GM19324 (cell line): ENCODE data around the gene PPAT.
"Not testable (repeated sequence)": the region's sequence is repeated elsewhere in the genome, so short reads cannot be mapped to it uniquely, and the experiment has no call there.

Experiments
- ATAC-seq: cut with Tn5 transposase; IDR thresholded peaks from one replicate; pipeline ENCODE4 v1.9.1; 2021; ENCODE audit warnings: mild to moderate bottlenecking, moderate library complexity; ENCODE audit not compliant: unreplicated experiment, low FRiP score

The PPAT gene

DNA sequence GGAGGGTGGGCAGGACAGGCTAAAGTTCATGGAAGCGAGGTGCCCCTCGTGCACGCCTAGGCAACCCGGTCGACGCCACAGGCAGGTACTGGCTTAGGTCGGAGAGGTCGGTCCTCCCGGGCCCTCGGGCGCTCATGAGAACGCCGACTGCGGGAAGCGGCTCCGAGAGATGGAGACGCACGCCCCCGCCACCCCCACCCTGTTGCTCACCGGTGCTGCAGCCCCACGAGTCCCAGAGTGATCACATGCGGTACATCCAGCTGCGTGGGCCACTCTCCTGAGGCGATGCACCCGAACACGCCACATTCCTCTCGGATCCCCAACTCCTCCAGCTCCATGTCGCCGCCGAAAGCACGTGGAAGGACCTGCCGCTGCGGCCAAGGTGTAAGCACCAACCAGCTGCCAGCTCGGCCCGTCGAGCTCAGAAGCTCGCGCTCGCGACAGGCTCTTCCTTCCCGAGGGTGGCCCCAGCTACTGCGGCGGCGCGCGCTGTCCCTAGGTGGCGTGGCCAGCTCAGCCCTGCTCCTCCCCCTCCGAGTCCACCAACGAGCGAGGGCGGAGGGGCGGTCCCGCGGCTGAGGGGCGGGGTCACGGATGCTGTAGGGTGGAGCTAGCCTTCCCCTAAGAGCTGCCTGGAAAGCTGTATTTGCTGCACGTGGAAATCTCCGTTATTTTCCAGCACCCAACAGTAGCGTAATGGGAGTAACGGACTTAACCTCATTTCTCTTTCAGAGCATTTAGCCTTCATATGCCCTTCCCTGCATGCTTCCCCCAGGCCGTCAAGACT, at the start of gene PPAT:
TSS of gene PPAT (minus strand) at position 476 of the 787 bp plus-strand sequence. CDS start at position 338, 138 bp downstream.
- peak; percentile 83 for ATAC-seq

DNA sequence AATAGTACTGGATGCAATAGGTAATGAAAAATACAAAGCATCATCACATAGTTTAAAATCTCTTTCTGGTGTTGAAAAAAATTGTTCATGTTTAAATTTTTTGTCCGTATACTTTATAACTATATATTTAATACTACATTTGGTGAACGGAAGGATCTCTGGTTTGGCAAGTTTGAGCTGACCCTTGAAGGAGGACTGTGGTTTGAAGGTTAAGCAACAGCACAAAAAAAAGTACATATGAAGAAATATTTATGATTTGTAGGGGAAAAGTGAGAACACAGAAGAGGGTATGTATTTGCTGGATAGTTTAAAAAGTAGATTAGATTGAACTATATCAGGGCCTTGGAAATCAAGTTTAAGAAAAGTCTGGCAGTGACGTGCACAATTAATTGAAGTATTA, 45.3 kb upstream of the PPAT start:
- ATAC-seq, result no peak

DNA sequence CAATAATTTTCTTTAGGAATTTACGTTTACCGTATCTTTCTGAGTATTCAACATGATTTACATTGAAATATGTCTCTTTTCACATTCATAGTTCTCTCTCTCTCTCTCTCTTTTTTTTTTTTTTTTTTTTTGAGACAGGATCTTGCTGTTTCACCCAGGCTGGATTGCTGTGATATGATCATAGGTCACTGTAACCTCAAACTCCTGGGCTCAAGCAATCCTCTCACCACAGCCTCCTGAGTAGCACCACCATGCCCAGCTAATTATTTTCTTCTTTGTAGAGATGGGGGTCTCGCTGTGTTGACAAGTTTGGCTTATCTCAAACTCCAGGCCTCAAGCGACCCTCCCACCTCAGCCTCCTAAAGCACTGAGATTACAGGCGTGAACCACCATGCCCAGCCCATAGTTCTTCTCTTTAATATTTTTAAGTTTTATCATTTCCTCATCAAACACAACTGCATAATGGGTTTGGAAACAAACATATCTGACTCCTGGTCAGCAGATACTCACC, 41.8 kb upstream of the PPAT start:
- no peak for ATAC-seq

DNA sequence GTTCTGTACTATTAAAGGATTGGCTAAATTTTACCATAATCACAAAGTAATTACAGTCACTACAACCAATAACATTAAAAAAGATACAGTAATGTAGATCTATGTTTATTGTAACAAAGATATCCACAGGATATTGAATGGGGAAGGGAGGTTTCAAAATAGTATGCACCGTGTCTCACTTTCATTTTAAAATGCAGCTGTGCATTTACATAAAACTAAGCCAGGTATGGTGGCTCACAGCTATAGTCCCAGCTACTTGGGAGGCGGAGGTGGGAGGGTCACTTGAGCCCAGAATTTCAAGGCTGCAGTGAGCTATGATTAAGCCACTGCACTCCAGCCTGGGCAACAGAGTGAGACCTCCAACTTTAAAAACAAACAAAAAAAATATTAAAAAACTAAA, 40.5 kb upstream of the PPAT start:
- peak; percentile 70 for ATAC-seq

DNA sequence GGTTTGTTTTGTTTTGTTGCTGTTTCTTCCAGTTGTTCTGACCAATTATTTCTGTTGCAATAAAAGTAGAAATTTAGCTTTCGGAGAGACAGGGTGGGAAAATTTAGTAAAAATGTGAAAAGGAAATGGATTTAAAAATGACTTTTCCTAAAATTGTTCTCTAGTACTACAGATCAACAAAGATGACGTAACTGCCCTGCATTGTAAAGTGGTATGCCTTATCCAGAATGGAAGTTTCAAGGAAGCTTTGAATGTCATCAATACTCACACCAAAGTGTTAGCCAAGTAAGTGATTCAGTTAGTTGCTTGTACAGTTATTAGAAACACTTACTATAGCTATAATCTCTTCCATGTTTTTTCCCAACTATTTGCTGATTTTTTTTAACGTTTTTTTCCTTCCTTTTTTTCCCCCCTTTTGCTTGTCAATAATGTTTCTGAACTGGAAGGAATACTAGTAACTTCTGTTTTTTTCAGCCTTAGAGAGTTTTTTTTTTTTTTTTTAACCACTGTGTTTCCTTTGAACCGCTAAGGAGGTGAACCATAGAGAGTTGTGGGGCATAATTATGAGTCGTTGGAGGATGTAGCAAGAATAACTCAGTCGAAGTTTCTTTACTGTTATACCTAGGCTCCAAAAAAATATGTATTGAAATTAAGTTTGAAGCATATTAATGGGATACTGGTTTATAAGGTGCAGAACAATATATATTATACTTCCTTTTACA, 34.2 kb upstream of the PPAT start:
- no peak for ATAC-seq

DNA sequence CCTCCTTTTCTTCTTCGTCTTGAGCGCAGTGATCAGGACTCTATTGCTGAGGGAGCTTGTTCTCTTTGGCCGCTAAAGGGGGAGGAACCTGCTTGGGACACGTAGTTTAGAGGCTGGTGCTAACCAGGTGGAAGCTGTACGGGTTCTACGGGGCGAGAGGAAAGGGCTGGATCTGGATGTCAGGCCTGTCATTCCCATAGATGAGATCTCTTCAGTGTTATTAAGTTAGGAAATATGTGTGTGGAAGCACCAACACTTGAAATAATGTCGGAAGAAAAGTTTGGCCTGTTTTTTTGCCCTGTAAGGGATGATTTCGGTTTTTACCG, 32.6 kb upstream of the PPAT start:
- ATAC-seq, result peak; percentile 44

DNA sequence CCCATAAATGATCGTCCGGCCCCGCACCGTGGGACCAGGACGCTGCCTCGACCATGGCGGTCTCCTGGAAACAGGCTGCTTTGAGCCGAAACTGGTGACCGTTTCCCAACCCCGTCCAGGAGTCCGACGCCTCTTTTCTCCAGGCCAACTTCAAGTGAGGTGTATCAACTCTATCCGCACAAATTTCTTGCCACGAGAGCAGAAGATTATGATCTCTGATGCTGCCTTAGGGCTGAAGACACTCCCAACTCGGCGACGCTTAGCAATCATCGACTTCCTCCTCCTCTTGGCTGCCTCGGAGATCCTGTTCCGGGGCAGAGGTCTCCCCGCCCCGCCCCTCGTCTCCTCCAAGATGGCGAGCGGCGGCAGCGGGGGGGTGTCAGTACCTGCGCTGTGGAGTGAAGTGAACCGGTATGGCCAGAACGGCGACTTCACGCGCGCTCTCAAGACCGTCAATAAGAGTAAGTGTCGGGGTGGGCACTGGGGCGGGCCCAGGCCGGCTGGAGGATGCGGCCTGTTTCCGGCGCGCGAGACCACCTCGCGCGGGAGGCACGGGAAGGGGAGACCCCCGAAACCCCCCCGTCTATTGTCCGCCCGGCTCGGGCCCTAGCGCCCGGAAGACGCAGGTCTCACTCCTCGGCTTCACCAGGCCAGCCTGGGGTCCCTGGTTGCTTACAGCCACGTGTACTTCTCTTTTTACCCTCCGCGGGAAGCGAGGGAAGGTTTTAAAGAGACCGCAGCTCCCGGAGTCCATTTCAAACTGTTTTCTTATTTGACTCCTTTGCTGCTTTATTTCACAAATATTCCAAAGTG, 32.1 kb upstream of the PPAT start, which contains the start of gene SRP72:
TSS of gene SRP72 (plus strand) at position 334 of the 813 bp plus-strand sequence. CDS start at position 353, 19 bp downstream.
- peak; percentile 92 for ATAC-seq

DNA sequence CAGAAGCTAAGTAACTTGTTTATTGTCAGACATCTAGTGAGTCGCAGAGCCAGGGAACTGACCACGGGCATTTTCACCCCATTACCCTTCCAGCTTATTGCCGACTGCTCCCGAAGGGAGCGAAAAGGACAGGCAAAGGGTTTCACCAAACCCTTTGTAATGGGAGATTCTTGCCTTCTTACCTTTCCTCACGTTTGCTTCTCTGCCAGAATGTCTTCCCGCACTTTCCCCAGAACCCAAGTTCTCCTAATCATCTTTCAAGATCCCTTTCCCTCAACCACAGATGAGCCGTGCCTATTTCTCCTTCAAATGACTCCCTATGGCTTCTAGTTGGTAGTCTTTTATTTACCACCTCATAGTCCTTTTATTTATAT, 31.5 kb upstream of the PPAT start:
- no peak for ATAC-seq

DNA sequence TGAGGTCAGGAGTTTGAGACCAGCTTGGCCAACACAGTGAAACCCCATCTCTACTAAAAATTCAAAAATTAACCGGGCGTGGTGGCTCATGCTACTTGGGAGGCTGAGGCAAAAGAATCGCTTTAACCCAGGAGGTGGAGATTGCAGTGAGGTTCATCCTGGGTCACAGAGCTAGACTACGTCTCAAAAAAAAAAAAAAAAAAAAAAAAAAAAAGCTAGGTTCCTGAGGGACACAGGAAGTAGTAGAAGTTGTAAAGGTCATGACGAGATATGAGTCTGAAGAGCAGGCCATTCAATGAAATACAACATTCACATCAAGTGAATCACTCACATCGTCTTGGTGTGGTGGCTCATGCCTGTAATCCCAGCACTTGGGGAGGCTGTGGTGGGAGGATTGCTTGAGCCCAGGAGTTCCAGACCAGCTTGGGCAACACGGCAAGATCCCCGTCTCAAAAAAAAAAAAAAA, 30.9 kb upstream of the PPAT start:
- ATAC-seq, result not testable (repeated sequence)

DNA sequence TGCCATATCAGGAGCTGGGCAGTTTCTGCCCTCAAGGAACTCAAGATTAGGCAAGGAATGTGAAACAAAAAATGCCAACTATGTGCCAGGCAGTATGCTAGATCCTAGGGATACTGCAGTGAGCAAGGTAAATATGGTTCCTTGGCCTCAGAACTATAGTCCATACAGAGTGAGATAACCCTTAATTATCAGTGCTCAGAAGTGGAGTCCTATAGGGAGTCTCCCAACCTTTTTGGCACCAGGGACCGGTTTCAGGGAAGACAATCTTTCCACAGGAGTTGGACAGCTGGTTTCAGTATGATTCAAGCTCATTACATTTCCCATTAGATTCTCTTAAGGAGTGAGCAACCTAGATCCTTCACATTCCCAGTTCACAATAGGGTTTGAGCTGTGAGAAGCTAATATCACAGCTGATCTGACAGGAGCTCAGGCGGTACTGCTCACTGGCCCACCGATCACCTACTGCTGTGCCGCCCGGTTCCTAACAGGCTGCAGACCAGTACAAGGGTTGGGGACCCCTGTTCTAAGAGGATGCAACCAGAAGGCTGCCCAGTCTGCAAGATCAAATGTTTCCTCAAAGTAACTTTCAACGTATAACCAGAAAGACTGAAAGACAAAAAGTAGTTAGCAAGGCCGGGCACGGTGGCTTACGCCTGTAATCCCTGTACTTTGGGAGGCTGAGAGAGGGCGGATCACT, 30.3 kb upstream of the PPAT start:
- no peak for ATAC-seq

DNA sequence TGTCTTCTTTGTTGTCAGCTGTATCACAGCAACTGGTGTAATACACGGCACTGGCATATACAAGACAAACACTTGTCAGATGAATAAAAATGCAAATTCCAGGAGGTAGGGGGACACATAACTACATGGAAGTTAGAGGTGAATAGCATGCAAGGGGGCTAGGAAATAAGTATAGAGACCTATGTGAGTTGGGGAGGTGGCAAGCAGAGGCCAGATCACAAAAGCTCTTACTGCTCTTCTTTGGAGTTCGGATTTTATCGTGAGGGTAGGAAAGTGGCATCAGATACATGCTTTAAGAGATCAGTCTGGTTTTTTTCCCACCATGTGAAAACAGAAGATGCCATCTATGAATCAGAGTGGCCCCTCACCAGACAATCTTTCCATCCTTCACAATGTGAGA, 29.2 kb upstream of the PPAT start:
- ATAC-seq, result no peak

DNA sequence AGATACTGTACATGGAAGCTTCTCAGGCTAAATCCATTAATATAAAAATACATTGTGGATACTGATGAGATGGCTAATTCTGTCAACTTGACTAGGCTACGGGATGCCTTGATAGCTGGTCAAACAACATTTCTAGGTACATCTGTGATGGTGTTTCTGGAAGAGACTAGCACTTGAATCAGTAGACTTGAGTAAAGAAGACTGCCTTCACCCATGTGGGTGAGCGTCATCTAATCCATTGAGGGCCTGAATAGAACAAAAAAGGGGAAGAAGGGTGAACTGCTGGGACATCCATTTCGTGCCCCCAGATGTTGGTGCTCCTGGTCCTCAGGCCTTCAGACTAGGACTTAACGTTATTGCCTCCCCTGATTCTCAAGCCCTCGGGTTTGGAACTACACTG, 28.3 kb upstream of the PPAT start:
- ATAC-seq, result no peak

DNA sequence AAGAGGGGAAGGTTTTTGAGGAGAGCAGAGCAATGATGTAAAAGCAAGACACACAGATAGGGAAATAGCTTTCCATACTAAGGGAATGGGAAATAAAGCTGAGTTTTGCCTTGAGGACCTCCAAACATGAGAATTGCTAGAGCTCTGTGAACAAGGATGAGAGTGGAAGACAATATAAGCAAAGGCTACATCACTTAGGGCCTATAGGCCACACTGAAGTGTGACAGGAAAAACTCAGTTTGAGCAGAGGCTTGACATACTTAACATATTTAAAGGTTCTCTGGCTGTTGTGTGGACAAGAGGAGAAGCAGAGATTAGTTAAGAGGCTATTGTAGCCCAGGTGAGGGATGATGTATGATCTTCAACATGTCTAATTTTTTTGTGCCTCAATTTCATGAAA, 26.7 kb upstream of the PPAT start:
- no peak for ATAC-seq

DNA sequence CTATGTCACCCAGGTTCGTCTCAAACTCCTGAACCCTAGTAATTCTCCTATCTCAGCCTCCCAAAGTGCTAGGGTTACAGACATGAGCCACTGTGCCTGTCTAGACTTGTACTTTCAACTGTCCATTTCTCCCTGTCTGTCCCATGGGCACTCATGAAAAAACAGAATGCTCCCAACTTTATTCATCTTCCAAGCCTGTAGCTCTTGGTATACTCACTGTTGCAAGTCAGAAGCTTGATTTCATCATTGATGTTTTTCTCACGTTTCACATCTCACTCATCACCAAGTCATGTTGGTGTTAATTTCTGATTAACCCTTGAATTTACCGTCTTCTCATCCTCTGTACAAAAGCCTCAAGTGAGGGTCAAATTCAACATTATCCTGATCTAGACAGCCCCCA, 24.7 kb upstream of the PPAT start:
- ATAC-seq, result no peak

DNA sequence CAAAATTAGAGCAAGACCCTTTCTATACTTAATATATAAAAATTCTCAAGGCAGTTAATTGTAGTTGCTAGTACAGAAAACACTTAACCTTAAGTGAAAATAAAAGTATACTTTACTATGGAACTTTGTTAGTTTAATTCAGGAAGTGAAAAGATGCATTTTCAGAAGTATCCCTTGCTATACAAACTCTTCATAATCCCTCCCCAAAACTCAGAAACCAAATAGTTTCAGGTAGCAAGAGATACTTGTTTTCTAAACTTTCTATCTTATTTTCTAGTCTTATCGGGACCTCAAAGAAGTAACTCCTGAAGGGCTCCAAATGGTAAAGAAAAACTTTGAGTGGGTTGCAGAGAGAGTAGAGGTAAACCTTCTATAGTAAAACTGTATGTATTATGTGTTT, 14.9 kb upstream of the PPAT start:
- no peak for ATAC-seq

DNA sequence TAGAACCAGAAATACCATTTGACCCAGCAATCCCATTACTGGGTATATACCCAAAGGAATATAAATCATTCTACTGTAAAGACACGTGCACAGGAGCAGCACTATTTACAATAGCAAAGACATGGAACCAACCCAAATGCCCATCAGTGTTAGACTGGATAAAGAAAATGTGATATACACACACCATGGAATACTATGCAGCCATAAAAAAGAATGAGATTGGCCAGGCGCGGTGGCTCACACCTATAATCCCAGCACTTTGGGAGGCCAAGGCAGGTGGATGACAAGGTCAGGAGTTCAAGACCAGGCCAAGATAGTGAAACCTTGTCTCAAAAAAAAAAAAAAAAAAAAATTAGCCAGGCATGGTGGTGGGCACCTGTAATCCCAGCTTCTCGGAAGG, 14.1 kb upstream of the PPAT start:
- not testable (repeated sequence) for ATAC-seq

DNA sequence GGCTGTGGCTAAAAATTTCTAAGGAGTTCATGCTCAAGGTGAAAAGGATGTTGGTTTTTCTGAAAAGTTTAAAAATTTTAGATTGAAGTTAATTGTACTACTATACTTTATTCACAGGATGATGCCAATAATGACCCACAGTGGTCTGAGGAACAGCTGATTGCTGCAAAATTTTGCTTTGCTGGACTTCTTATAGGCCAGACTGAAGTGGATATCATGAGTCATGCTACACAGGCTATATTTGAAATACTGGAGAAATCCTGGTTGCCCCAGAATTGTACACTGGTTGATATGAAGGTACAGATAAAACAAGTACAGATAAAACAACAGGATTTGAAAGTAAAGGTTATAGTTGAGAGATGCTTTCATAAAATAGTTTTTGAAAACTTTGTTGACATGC, 12.9 kb upstream of the PPAT start:
- no peak for ATAC-seq

DNA sequence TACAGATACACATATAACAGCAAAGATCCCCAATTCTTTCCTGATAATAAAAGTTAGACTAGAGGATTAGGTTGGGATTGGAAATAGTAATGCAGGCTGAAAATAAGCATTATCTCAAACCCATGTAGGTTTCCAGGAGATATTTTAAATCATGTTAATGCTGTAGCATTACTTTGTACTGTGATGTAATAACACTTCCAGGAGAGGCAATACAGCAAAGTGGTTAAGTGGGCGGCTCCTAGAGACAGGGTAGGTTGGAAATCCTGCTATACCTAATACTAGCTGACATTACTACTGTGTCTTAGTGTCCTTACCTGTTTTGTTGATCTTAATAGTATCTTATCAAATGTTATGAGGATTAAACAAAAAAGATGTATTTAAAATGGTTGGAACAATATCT, 10.3 kb upstream of the PPAT start:
- ATAC-seq, result no peak

DNA sequence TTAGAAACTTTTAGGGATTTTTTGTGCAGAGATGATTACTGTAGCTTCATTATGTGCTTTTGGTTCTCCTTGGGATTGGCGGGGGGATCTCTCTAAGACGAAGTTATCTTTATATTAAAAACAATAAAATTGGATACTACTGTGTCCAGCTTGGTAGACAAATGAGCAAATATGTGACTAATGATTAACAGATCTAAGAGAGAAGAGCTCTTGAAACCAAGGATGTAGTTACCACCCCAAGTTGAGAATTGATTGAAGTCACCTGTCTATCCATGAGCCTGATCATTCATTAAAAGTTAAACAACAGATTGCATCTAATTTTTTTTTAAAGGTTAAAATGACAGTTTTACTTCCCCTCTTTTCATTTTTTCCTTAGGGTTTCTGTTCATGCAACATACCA, 9.3 kb upstream of the PPAT start:
- ATAC-seq, result no peak

DNA sequence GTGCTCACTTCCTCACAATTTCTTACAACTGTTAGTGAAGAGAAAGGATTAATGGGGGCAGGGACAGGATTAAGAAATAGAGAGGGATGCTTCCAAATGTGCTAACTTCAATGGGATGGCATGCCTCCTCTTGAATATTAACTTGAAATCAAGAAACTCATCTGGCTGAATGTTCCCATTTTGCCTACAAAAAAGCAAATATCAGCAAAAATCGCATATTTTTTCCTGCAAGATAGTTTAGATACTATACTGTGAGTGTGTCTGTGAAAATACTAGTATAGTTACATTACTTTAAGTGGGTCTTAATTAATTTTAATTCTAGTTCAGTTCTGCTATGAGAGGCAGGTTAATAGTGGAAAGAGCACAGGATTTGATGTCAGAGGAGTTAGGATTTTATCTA, 5.6 kb upstream of the PPAT start:
- no peak for ATAC-seq
